ENCODE data around the gene USP4.
"Not testable (repeated sequence)": the region's sequence is repeated elsewhere in the genome, so short reads cannot be mapped to it uniquely, and the experiment has no call there.

DNA sequence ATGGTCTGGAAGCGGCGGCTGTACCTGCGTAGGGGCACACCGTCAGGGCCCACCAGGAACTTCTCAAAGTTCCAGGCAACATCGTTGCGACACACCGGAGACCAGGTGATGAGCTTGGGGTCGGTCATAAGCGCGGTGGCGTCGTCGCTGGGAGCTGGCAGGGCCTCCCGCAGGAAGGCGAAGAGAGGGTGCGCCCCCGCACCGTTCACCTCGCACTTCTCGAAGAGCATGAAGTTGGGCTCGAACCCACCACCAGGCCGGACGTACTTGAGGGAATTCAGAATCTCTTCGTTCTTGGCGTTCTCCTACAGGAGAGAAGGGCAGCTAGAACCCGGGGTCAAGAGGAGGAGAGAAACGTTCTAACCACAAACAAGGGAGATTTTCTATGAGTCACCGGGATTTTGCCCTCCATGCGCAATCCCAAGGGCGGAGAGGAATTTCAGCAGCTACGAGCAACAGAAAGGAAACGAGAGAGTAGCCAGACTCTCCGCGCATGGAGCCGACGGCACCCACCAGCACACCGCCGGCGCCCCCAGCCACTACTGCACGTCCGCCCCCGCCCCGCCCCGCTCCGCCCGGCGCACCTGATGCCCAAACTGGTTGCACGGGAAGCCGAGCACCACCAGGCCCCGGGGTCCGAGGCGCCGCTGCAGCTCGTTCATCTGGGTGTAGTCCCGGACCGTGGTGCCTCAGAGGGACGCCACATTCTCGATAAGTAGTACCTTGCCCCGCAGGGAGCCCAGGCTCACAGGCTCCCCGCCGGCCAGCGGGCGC, 17.8 kb upstream of the USP4 start:
- TF ChIP-seq, protein P1, sequence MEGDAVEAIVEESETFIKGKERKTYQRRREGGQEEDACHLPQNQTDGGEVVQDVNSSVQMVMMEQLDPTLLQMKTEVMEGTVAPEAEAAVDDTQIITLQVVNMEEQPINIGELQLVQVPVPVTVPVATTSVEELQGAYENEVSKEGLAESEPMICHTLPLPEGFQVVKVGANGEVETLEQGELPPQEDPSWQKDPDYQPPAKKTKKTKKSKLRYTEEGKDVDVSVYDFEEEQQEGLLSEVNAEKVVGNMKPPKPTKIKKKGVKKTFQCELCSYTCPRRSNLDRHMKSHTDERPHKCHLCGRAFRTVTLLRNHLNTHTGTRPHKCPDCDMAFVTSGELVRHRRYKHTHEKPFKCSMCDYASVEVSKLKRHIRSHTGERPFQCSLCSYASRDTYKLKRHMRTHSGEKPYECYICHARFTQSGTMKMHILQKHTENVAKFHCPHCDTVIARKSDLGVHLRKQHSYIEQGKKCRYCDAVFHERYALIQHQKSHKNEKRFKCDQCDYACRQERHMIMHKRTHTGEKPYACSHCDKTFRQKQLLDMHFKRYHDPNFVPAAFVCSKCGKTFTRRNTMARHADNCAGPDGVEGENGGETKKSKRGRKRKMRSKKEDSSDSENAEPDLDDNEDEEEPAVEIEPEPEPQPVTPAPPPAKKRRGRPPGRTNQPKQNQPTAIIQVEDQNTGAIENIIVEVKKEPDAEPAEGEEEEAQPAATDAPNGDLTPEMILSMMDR (IDR thresholded peaks at IDR 0.05; ENCODE audit: low read depth, low read length, missing input control) = not testable (repeated sequence)
- TF ChIP-seq YY1 (IDR thresholded peaks at IDR 0.05); RAD21 (IDR thresholded peaks at IDR 0.05); RXRA (IDR thresholded peaks at IDR 0.05); SP1 (IDR thresholded peaks at IDR 0.05); NR2F2 (IDR thresholded peaks at IDR 0.05); HNF4A (conservative IDR thresholded peaks at IDR 0.05); TAF1 (conservative IDR thresholded peaks at IDR 0.05): not testable (repeated sequence)
- TF ChIP-seq, protein P2, sequence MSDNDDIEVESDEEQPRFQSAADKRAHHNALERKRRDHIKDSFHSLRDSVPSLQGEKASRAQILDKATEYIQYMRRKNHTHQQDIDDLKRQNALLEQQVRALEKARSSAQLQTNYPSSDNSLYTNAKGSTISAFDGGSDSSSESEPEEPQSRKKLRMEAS (IDR thresholded peaks at IDR 0.05) = not testable (repeated sequence)
- peak in 1 of 2 donors; percentile 31 for TF ChIP-seq JUND (IDR thresholded peaks at IDR 0.05)
- TF ChIP-seq, protein P3, sequence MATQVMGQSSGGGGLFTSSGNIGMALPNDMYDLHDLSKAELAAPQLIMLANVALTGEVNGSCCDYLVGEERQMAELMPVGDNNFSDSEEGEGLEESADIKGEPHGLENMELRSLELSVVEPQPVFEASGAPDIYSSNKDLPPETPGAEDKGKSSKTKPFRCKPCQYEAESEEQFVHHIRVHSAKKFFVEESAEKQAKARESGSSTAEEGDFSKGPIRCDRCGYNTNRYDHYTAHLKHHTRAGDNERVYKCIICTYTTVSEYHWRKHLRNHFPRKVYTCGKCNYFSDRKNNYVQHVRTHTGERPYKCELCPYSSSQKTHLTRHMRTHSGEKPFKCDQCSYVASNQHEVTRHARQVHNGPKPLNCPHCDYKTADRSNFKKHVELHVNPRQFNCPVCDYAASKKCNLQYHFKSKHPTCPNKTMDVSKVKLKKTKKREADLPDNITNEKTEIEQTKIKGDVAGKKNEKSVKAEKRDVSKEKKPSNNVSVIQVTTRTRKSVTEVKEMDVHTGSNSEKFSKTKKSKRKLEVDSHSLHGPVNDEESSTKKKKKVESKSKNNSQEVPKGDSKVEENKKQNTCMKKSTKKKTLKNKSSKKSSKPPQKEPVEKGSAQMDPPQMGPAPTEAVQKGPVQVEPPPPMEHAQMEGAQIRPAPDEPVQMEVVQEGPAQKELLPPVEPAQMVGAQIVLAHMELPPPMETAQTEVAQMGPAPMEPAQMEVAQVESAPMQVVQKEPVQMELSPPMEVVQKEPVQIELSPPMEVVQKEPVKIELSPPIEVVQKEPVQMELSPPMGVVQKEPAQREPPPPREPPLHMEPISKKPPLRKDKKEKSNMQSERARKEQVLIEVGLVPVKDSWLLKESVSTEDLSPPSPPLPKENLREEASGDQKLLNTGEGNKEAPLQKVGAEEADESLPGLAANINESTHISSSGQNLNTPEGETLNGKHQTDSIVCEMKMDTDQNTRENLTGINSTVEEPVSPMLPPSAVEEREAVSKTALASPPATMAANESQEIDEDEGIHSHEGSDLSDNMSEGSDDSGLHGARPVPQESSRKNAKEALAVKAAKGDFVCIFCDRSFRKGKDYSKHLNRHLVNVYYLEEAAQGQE (IDR thresholded peaks at IDR 0.05) = not testable (repeated sequence)

Data from liver (tissue), 3 donors.